ENCODE measurements around the gene ADGRA1.
"Not testable (repeated sequence)": the region's sequence is repeated elsewhere in the genome, so short reads cannot be mapped to it uniquely, and the experiment has no call there.

DNA sequence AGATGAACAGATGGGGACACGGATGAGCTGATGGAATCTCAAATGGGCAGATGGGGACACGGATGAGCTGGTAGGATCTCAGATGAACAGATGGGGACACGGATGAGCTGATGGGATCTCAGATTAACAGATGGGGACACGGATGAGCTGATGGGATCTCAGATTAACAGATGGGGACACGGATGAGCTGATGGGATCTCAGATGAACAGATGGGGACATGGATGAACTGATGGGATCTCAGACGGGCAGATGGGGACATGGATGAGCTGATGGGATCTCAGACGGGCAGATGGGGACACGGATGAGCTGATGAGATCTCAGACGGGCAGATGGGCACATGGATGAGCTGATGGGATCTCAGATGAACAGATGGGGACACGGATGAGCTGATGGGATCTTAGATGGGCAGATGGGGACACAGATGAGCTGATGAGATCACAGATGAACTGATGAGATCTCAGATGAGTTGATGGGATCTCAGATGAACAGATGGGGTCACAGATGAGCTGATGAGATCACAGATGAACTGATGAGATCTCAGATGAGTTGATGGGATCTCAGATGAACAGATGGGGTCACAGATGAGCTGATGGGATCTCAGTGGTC is 34.1 kb upstream of the ADGRA1 start:
- TF ChIP-seq CTCF (IDR thresholded peaks at IDR 0.05; ENCODE audit: control extremely low read depth in 1 of 3, insufficient read depth in 1 of 3, low read depth in 1 of 3, low read length in 3 of 3); POLR2A (IDR thresholded peaks at IDR 0.05; ENCODE audit: control extremely low read depth in 1 of 2, low read depth in 2 of 2, low read length in 2 of 2); CREB1 (IDR thresholded peaks at IDR 0.05); MAFK (IDR thresholded peaks at IDR 0.05; ENCODE audit: low read depth, low read length); ASH2L (IDR thresholded peaks at IDR 0.05; ENCODE audit: low read length); FOSL1 (IDR thresholded peaks at IDR 0.05; ENCODE audit: insufficient read depth, low read depth, low read length); SP4 (IDR thresholded peaks at IDR 0.05; ENCODE audit: low read length); EP300 (IDR thresholded peaks at IDR 0.05; ENCODE audit: borderline replicate concordance in 1 of 2, low read depth in 2 of 2, low read length in 2 of 2); YY1 (IDR thresholded peaks at IDR 0.05; ENCODE audit: low read depth, low read length); NRF1 (IDR thresholded peaks at IDR 0.05; ENCODE audit: low read depth, low read length); POLR2AphosphoS5 (IDR thresholded peaks at IDR 0.05; ENCODE audit: low read depth, low read length); CBX8 (IDR thresholded peaks at IDR 0.05; ENCODE audit: borderline replicate concordance, low read depth, low read length); EZH2 (IDR thresholded peaks at IDR 0.05; ENCODE audit: low read depth, low read length, severe bottlenecking): not testable (repeated sequence)
- TF ChIP-seq, protein P1, sequence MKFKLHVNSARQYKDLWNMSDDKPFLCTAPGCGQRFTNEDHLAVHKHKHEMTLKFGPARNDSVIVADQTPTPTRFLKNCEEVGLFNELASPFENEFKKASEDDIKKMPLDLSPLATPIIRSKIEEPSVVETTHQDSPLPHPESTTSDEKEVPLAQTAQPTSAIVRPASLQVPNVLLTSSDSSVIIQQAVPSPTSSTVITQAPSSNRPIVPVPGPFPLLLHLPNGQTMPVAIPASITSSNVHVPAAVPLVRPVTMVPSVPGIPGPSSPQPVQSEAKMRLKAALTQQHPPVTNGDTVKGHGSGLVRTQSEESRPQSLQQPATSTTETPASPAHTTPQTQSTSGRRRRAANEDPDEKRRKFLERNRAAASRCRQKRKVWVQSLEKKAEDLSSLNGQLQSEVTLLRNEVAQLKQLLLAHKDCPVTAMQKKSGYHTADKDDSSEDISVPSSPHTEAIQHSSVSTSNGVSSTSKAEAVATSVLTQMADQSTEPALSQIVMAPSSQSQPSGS (IDR thresholded peaks at IDR 0.05; ENCODE audit: low read length) = not testable (repeated sequence)
